Measurements from ENCODE around the gene CDCA4.
A peak's percentile ranks its signal among the peaks of the same experiment; 100 is the strongest.

Gene CDCA4

DNA sequence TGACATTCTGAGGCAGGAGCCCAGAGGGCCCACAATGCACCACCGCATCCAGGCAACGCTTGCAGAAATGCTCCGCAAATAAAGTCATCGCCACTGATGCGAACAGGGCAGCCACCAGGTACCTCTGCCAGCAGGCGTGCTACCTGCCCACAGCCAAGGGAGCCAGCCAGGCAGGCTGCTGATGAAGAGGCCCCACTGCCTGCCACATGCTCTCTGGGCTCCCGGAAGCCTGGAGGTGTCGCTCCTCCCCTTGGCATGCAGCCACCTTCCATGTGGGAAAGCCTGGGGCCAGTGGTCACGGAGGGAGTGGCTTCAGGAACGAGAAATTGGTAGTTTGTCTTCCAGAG is 29.6 kb upstream of the CDCA4 start:
- H3K4me3 ChIP-seq (ENCODE audit: low read depth, low read length) = no peak overlapping the region
- no peak for TF ChIP-seq CTCF (IDR thresholded peaks at IDR 0.05; ENCODE audit: insufficient read depth, low read depth, low read length, missing control alignments)
- no peak for DNase-seq (ENCODE audit: low read depth)

DNA sequence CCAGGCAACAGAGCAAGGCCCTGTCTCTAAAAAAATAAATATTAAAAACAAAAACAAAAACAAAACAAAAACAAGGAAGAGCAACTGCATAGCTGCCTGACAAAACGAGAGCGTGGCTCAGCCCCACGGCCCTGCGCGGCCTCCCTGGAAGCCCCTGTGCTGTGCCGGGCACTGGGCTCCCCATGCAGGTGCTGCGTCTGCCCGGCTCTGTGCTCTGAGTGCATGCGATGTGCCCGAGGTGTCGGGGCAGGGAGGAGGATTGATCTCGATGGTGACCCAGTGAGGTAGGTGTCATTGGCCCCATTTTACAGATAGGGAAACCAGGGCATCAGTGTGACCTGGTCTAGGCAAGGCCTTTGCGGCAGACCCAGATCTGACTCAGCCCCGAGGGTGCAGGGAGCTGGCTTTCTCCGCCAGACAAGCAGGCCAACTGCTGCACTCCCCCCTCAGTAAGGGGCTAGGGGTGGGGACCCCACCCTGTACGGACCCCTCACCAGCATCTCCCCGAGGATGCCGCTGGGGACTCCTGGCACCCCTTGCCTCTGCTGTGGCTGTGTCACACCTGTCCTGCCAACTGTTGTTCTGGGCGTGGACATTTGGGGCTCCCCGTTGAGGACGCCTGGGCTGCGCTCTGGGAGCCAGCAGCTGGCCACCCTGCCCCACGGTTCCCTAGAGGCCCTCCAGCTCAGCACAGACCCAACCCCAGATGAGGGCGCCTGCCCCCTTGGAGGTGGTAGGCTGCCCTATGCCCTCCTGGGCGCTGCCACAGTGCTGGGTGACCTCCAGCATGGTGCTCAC is 29.1 kb upstream of the CDCA4 start:
- DNase-seq (ENCODE audit: low read depth) = no peak
- no peak overlapping the region for H3K4me3 ChIP-seq (ENCODE audit: low read depth, low read length)
- no peak for TF ChIP-seq CTCF (IDR thresholded peaks at IDR 0.05; ENCODE audit: insufficient read depth, low read depth, low read length, missing control alignments)

- no peak for TF ChIP-seq CTCF (IDR thresholded peaks at IDR 0.05; ENCODE audit: insufficient read depth, low read depth, low read length, missing control alignments)
- H3K4me3 ChIP-seq (ENCODE audit: low read depth, low read length) = no peak overlapping the region
- DNase-seq (ENCODE audit: low read depth) = peak; percentile 66
Measured at GRCh38 chr14:105047283-105048016, 26.6 kb upstream of the CDCA4 start.

GRCh38 chr14:105046891-105047282 is 26.0 kb upstream of the CDCA4 start:
- no peak for DNase-seq (ENCODE audit: low read depth)
- TF ChIP-seq CTCF (IDR thresholded peaks at IDR 0.05; ENCODE audit: insufficient read depth, low read depth, low read length, missing control alignments) = no peak

GRCh38 chr14:105045710-105046326 is 24.9 kb upstream of the CDCA4 start:
- H3K4me3 ChIP-seq (ENCODE audit: low read depth, low read length) = no peak overlapping the region
- DNase-seq (ENCODE audit: low read depth) = peak; percentile 92
- peak; percentile 99 for TF ChIP-seq CTCF (IDR thresholded peaks at IDR 0.05; ENCODE audit: insufficient read depth, low read depth, low read length, missing control alignments)

More at GRCh38 chr14:105046891-105047282, 26.0 kb upstream of the CDCA4 start:
- no peak overlapping the region for H3K4me3 ChIP-seq (ENCODE audit: low read depth, low read length)

GRCh38 chr14:105043641-105044040 is 22.8 kb upstream of the CDCA4 start:
- DNase-seq (ENCODE audit: low read depth) = no peak
- TF ChIP-seq CTCF (IDR thresholded peaks at IDR 0.05; ENCODE audit: insufficient read depth, low read depth, low read length, missing control alignments) = no peak
- H3K4me3 ChIP-seq (ENCODE audit: low read depth, low read length) = no peak overlapping the region

Data from GM12865 (cell line).